Mesenchymal stem cell (in vitro differentiated cells and primary cell): Measurements from ENCODE around the gene SF3A2.
"Not testable (repeated sequence)": the region's sequence is repeated elsewhere in the genome, so short reads cannot be mapped to it uniquely, and the experiment has no call there.

Source experiments
- DNase-seq: peaks from one replicate; pipeline ENCODE4 v3.0.0-alpha.2; 2013
- H2AFZ ChIP-seq: one replicate; pipeline ENCODE4 v1.6.1; 2013; ENCODE audit warnings: low read depth, mild to moderate bottlenecking, control low read depth, inconsistent platforms, low read length, moderate library complexity
- H2AK5ac ChIP-seq: 2 replicates; pipeline ENCODE4 v1.6.1; 2013; ENCODE audit warnings: low read length, moderate library complexity, mild to moderate bottlenecking, inconsistent platforms; ENCODE audit not compliant: severe bottlenecking
- H2BK120ac ChIP-seq: one replicate; pipeline ENCODE4 v1.6.1; 2013; ENCODE audit warnings: low read depth, mild to moderate bottlenecking, inconsistent platforms, low read length, moderate library complexity
- H2BK12ac ChIP-seq, 2 experiments: one replicate each; pipeline ENCODE4 v1.6.1; 2013; ENCODE audit warnings: inconsistent platforms in 2 of 2, low read length in 2 of 2, mild to moderate bottlenecking in 2 of 2, moderate library complexity in 2 of 2, control low read depth in 1 of 2
- H2BK15ac ChIP-seq: one replicate; pipeline ENCODE4 v1.6.1; 2013; ENCODE audit warnings: mild to moderate bottlenecking, low read depth, inconsistent platforms; ENCODE audit not compliant: poor library complexity, severe bottlenecking
- H2BK5ac ChIP-seq: 2 replicates; pipeline ENCODE4 v1.6.1; 2013; ENCODE audit warnings: low read depth, mild to moderate bottlenecking, low read length, control low read depth, inconsistent platforms; ENCODE audit not compliant: poor library complexity, severe bottlenecking
- H3K14ac ChIP-seq, 2 experiments: one replicate each; pipeline ENCODE4 v1.6.1; 2013; ENCODE audit warnings: inconsistent platforms in 2 of 2, low read length in 2 of 2, control low read depth in 1 of 2, mild to moderate bottlenecking in 1 of 2, moderate library complexity in 1 of 2
- H3K18ac ChIP-seq, 2 experiments: one replicate each; pipeline ENCODE4 v1.6.1; 2013; ENCODE audit warnings: inconsistent platforms in 2 of 2, low read length in 2 of 2, control low read depth in 1 of 2, low read depth in 1 of 2, mild to moderate bottlenecking in 1 of 2
- H3K23ac ChIP-seq, 2 experiments: one replicate each; pipeline ENCODE4 v1.6.1; 2013; ENCODE audit warnings: inconsistent platforms in 2 of 2, low read length in 2 of 2, mild to moderate bottlenecking in 2 of 2, moderate library complexity in 2 of 2, control low read depth in 1 of 2
- H3K27ac ChIP-seq: 2 replicates; pipeline ENCODE4 v1.5.1; 2013; ENCODE audit warnings: mild to moderate bottlenecking, moderate library complexity, low read length, control low read depth, inconsistent platforms; ENCODE audit not compliant: poor library complexity, severe bottlenecking
- H3K27me3 ChIP-seq, 2 experiments: 2 replicates each; pipeline versions ENCODE4 v1.6.1 to v1.7.0; 2013; ENCODE audit warnings: low read length in 2 of 2, mild to moderate bottlenecking in 2 of 2, moderate library complexity in 2 of 2, control low read depth in 1 of 2, inconsistent platforms in 1 of 2; ENCODE audit not compliant: control insufficient read depth in 1 of 2, insufficient read depth in 1 of 2
- H3K36me3 ChIP-seq, 2 experiments: 2 replicates each; pipeline versions ENCODE4 v1.6.1 to v1.7.0; 2013; ENCODE audit warnings: low read length in 2 of 2, control low read depth in 1 of 2, inconsistent platforms in 1 of 2, low read depth in 1 of 2, mild to moderate bottlenecking in 1 of 2; ENCODE audit not compliant: insufficient read depth in 2 of 2, control insufficient read depth in 1 of 2
- H3K4ac ChIP-seq, 2 experiments: one replicate each; pipeline ENCODE4 v1.6.1; 2013; ENCODE audit warnings: inconsistent platforms in 2 of 2, low read length in 2 of 2, mild to moderate bottlenecking in 2 of 2, moderate library complexity in 2 of 2, control low read depth in 1 of 2, low read depth in 1 of 2
- H3K4me1 ChIP-seq: 2 replicates; pipeline ENCODE4 v1.6.1; 2013; ENCODE audit warnings: low read depth, low read length, control low read depth; ENCODE audit not compliant: control insufficient read depth, insufficient read depth
- H3K4me2 ChIP-seq: 2 replicates; pipeline ENCODE4 v1.6.1; 2013; ENCODE audit warnings: low read length, mild to moderate bottlenecking, inconsistent platforms; ENCODE audit not compliant: poor library complexity, severe bottlenecking
- H3K4me3 ChIP-seq, 2 experiments: 2 replicates each; pipeline versions ENCODE4 v1.5.1 to v1.7.0; 2013; ENCODE audit warnings: low read length in 2 of 2, mild to moderate bottlenecking in 2 of 2, control low read depth in 1 of 2, low read depth in 1 of 2; ENCODE audit not compliant: insufficient read depth in 1 of 2
- H3K79me1 ChIP-seq: replicated peaks from 2 replicates; pipeline ENCODE4 v1.6.1; 2013; ENCODE audit warnings: mild to moderate bottlenecking, control low read depth, low read length, inconsistent platforms; ENCODE audit not compliant: poor library complexity, severe bottlenecking
- H3K9ac ChIP-seq: 2 replicates; pipeline ENCODE4 v1.7.0; 2013; ENCODE audit warnings: mild to moderate bottlenecking, low read length, moderate library complexity
- H3K9me3 ChIP-seq: 2 replicates; pipeline ENCODE4 v1.7.0; 2013; ENCODE audit warnings: mild to moderate bottlenecking, low read length; ENCODE audit not compliant: control insufficient read depth
- H4K8ac ChIP-seq: one replicate; pipeline ENCODE4 v1.6.1; 2013; ENCODE audit warnings: inconsistent platforms, mild to moderate bottlenecking, low read length, moderate library complexity
- H4K91ac ChIP-seq: one replicate; pipeline ENCODE4 v1.6.1; 2013; ENCODE audit warnings: mild to moderate bottlenecking, low read length, inconsistent platforms
- WGBS: methylation state at CpG from one replicate; pipeline ENCODE4 v1.1.7; 2013; ENCODE audit warnings: mixed read lengths; 5-methylcytosine and 5-hydroxymethylcytosine counted together

The SF3A2 gene

GRCh38 chr19:2200624-2201294 lies 35.9 kb upstream of the SF3A2 start:
- H3K4ac ChIP-seq, H3K23ac ChIP-seq, H3K18ac ChIP-seq, H2AFZ ChIP-seq, H2BK5ac ChIP-seq, H2BK15ac ChIP-seq, H3K4me2 ChIP-seq, H3K27ac ChIP-seq, H2BK120ac ChIP-seq, H4K91ac ChIP-seq, H3K9me3 ChIP-seq, H3K27me3 ChIP-seq, H4K8ac ChIP-seq, H2BK12ac ChIP-seq, DNase-seq, H3K9ac ChIP-seq, H2AK5ac ChIP-seq, H3K4me3 ChIP-seq: not testable (repeated sequence)
- peaks cover 40% of the 10 kb centered on the region for H3K4me1 ChIP-seq
- peaks cover 83 to 86% of the 10 kb centered on the region in 2 experiments for H3K36me3 ChIP-seq
- peaks cover 35% of the 10 kb centered on the region for H3K79me1 ChIP-seq
- WGBS, result 97% methylated on average over 50 of the region's 50 CpGs
- H3K14ac ChIP-seq, result peak overlapping the region in 1 of 2 experiments; percentile 23

GRCh38 chr19:2201473-2202148 lies 35.0 kb upstream of the SF3A2 start:
- H3K27me3 ChIP-seq, result no peaks in the 10 kb centered on the region
- peaks cover 77 to 79% of the 10 kb centered on the region in 2 experiments for H3K36me3 ChIP-seq

GRCh38 chr19:2202366-2202765 lies 34.3 kb upstream of the SF3A2 start:
- Histone ChIP-seq H3K4ac (no peak overlapping the region), H3K4me1 (peaks cover 53% of the 10 kb centered on the region), H3K23ac (no peak overlapping the region), H2BK15ac (no peak overlapping the region), H3K79me1 (peaks cover 37% of the 10 kb centered on the region), H2AK5ac (no peak overlapping the region), H3K4me2 (no peak overlapping the region), H4K8ac (no peak overlapping the region), H2BK5ac (no peak overlapping the region), H3K36me3 (peaks cover 77 to 79% of the 10 kb centered on the region in 2 experiments), H2BK120ac (no peak overlapping the region), H3K9ac (no peak overlapping the region), H3K4me3 (no peak overlapping the region), H2AFZ (no peak overlapping the region), H3K27me3 (no peaks in the 10 kb centered on the region), H4K91ac (no peak overlapping the region), H2BK12ac (no peak overlapping the region), H3K18ac (no peak overlapping the region), H3K27ac (no peak overlapping the region), H3K9me3 (no peaks in the 10 kb centered on the region), H3K14ac (no peak overlapping the region)
- 96% methylated on average over 15 of the region's 15 CpGs for WGBS
- DNase-seq, result no peak

More at GRCh38 chr19:2201473-2202148, 35.0 kb upstream of the SF3A2 start:
- H4K91ac ChIP-seq, result no peak overlapping the region
- H3K4me1 ChIP-seq, result peaks cover 47% of the 10 kb centered on the region
- H2BK120ac ChIP-seq, result no peak overlapping the region
- H2BK12ac ChIP-seq, result no peak overlapping the region
- no peak overlapping the region for H3K9ac ChIP-seq
- no peak overlapping the region for H2AK5ac ChIP-seq
- H2BK5ac ChIP-seq, result no peak overlapping the region
- H3K4me3 ChIP-seq, result no peak overlapping the region
- no peak overlapping the region for H2BK15ac ChIP-seq
- WGBS, result 97% methylated on average over 21 of the region's 21 CpGs
- H3K9me3 ChIP-seq, result no peaks in the 10 kb centered on the region
- H3K79me1 ChIP-seq, result peaks cover 35% of the 10 kb centered on the region
- H3K23ac ChIP-seq, result no peak overlapping the region
- no peak overlapping the region for H4K8ac ChIP-seq
- H3K4me2 ChIP-seq, result no peak overlapping the region
- H3K27ac ChIP-seq, result no peak overlapping the region
- H3K4ac ChIP-seq, result no peak overlapping the region
- no peak overlapping the region for H3K18ac ChIP-seq
- no peak overlapping the region for H3K14ac ChIP-seq
- no peak overlapping the region for H2AFZ ChIP-seq
- DNase-seq, result no peak

- Histone ChIP-seq H3K36me3 (peaks cover 74% of the 10 kb centered on the region in 2 experiments), H3K4me1 (peaks cover 49% of the 10 kb centered on the region), H3K14ac (no peak overlapping the region), H3K4ac (no peak overlapping the region), H2BK15ac (no peak overlapping the region), H2BK120ac (no peak overlapping the region), H3K4me2 (no peak overlapping the region), H3K79me1 (peaks cover 60% of the 10 kb centered on the region), H2BK12ac (no peak overlapping the region), H2AK5ac (peak overlapping the region; percentile 83), H3K9ac (no peak overlapping the region), H3K18ac (no peak overlapping the region), H3K9me3 (no peaks in the 10 kb centered on the region), H2AFZ (no peak overlapping the region), H2BK5ac (no peak overlapping the region), H3K4me3 (no peak overlapping the region), H3K27ac (no peak overlapping the region), H3K27me3 (no peaks in the 10 kb centered on the region), H3K23ac (no peak overlapping the region), H4K8ac (no peak overlapping the region), H4K91ac (no peak overlapping the region)
- WGBS, result 97% methylated on average over 10 of the region's 15 CpGs
- no peak for DNase-seq
These were observed 29.6 kb upstream of the SF3A2 start for GRCh38 chr19:2207008-2207407.
